Measurements from ENCODE around the gene EPB41L4B.

GRCh38 chr9:109315480-109316206, 5.2 kb downstream of the EPB41L4B start:
- TF ChIP-seq CTCF (IDR thresholded peaks at IDR 0.05 in 2 of 3, conservative IDR thresholded peaks at IDR 0.05 in 1 of 3; ENCODE audit: borderline replicate concordance in 1 of 3, insufficient read depth in 1 of 3, low read depth in 2 of 3, low read length in 2 of 3): no peak
- no peak for TF ChIP-seq CEBPB (IDR thresholded peaks at IDR 0.05; ENCODE audit: low read depth)
- no peak for TF ChIP-seq RAD21 (IDR thresholded peaks at IDR 0.05; ENCODE audit: low read depth)
- TF ChIP-seq POLR2AphosphoS5 (IDR thresholded peaks at IDR 0.05; ENCODE audit: low read depth, low read length): no peak
- TF ChIP-seq POLR2A (IDR thresholded peaks at IDR 0.05; ENCODE audit: borderline replicate concordance, extremely low read depth, insufficient read depth, insufficient read length): no peak
- no peak for TF ChIP-seq EZH2phosphoT487 (IDR thresholded peaks at IDR 0.05; ENCODE audit: borderline replicate concordance)
- TF ChIP-seq EZH2 (IDR thresholded peaks at IDR 0.05): no peak
- TF ChIP-seq SP1 (IDR thresholded peaks at IDR 0.05; ENCODE audit: low read depth): no peak
- TF ChIP-seq REST (IDR thresholded peaks at IDR 0.05; ENCODE audit: low read depth): no peak
- no peak for TF ChIP-seq ZNF274 (IDR thresholded peaks at IDR 0.05; ENCODE audit: low read depth, low read length)
- TF ChIP-seq SIN3A (IDR thresholded peaks at IDR 0.05; ENCODE audit: low read depth): no peak
- no peak for TF ChIP-seq MAX (IDR thresholded peaks at IDR 0.05)
- TF ChIP-seq CBX3 (IDR thresholded peaks at IDR 0.05; ENCODE audit: low read depth): no peak
- no peak for TF ChIP-seq JUND (IDR thresholded peaks at IDR 0.05)
